Measurements from ENCODE around the gene MEIS3.
"Not testable (repeated sequence)": the region's sequence is repeated elsewhere in the genome, so short reads cannot be mapped to it uniquely, and the experiment has no call there.

DNA sequence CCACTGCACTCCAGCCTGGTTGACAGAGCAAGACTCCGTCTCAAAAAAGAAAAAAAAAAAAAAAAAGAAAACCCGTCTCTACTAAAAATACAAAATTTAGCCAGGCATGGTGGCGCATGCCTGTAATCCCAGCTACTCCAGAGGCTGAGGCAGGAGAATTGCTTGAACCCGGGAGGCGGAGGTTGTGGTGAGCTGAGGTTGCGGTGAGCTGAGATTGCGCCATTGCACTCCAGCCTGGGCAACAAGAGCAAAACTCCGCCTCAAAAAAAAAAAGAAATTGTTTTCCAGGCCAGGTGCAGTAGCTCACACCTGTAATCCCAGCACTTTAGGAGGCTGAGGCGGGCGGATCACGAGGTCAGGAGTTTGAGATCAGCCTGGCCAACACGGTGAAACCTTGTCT is 32.7 kb downstream of the MEIS3 start:
- TF ChIP-seq, protein P1, sequence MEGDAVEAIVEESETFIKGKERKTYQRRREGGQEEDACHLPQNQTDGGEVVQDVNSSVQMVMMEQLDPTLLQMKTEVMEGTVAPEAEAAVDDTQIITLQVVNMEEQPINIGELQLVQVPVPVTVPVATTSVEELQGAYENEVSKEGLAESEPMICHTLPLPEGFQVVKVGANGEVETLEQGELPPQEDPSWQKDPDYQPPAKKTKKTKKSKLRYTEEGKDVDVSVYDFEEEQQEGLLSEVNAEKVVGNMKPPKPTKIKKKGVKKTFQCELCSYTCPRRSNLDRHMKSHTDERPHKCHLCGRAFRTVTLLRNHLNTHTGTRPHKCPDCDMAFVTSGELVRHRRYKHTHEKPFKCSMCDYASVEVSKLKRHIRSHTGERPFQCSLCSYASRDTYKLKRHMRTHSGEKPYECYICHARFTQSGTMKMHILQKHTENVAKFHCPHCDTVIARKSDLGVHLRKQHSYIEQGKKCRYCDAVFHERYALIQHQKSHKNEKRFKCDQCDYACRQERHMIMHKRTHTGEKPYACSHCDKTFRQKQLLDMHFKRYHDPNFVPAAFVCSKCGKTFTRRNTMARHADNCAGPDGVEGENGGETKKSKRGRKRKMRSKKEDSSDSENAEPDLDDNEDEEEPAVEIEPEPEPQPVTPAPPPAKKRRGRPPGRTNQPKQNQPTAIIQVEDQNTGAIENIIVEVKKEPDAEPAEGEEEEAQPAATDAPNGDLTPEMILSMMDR (conservative IDR thresholded peaks at IDR 0.05; ENCODE audit: low read depth, low read length) = not testable (repeated sequence)
- TF ChIP-seq EZH2 (IDR thresholded peaks at IDR 0.05; ENCODE audit: borderline replicate concordance, low read depth, low read length, poor library complexity, severe bottlenecking) = not testable (repeated sequence)

All from A673 (cell line).